Measurements from ENCODE around the gene PVALEF. TPM values are rescaled to one million over a fixed set of nuclear protein-coding genes. Genes with fewer than 3 reads are reported as not detected.
"Not testable (repeated sequence)": the region's sequence is repeated elsewhere in the genome, so short reads cannot be mapped to it uniquely, and the experiment has no call there.

Gene PVALEF
- total RNA-seq, 4 donors from 2014 or later = not detected

DNA sequence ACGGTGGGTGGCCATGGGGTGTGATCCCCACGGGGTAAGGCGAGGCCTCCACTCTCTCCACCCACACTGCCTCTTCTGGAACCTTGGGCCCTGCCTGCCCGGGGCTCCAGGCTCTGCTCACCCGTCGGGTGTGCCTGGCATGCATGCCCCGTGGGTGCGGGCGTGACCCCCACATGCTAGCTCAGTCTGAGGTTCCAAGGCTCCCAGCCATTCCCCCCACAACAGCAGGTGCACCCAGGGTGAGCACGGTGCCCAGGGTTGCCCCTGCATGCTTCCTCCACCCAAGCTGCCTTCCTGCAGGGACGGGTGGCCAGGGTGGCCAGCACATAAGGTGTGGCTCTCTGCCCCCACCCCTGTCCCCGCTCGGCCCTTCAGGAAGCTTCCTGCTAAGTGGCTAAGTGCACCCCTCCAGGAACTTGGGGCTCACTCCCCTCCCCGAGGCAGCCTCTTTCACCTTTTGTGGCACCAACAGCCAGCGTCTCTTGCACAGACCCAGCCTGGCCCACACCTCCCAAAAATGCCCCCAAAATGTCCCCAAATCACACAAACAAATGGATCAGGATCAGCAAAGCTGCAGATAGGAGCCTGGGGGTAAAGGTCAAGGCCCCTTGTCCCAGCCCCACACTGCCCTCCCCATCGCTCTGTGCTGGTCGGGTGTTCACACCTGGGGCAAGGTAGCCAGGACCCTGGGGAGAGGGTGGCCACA lies 21.4 kb upstream of the PVALEF start:
- no peak for DNase-seq
- Histone ChIP-seq H3K27me3 (no peaks in the 10 kb centered on the region), H3K9me3 (no peaks in the 10 kb centered on the region), H3K27ac (no peak overlapping the region), H3K4me3 (replicated peaks in 1 of 3) (no peak overlapping the region), H3K36me3 (no peaks in the 10 kb centered on the region), H3K4me1 (peaks cover 0 to 9% of the 10 kb centered on the region in 2 donors)
- intact Hi-C loops (cut with DNase I) = loop anchor here (5.0 kb wide), 1 partner anchor 93 kb away; the partner anchor contains the start of genes NDUFAF8 and TEPSIN
- no peak for TF ChIP-seq POLR2A (IDR thresholded peaks at IDR 0.05)
- TF ChIP-seq, protein P1, sequence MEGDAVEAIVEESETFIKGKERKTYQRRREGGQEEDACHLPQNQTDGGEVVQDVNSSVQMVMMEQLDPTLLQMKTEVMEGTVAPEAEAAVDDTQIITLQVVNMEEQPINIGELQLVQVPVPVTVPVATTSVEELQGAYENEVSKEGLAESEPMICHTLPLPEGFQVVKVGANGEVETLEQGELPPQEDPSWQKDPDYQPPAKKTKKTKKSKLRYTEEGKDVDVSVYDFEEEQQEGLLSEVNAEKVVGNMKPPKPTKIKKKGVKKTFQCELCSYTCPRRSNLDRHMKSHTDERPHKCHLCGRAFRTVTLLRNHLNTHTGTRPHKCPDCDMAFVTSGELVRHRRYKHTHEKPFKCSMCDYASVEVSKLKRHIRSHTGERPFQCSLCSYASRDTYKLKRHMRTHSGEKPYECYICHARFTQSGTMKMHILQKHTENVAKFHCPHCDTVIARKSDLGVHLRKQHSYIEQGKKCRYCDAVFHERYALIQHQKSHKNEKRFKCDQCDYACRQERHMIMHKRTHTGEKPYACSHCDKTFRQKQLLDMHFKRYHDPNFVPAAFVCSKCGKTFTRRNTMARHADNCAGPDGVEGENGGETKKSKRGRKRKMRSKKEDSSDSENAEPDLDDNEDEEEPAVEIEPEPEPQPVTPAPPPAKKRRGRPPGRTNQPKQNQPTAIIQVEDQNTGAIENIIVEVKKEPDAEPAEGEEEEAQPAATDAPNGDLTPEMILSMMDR (IDR thresholded peaks at IDR 0.05) = no peak
- WGBS, 2 donors = 94% methylated on average over 9 to 16 of the region's 17 CpGs

DNA sequence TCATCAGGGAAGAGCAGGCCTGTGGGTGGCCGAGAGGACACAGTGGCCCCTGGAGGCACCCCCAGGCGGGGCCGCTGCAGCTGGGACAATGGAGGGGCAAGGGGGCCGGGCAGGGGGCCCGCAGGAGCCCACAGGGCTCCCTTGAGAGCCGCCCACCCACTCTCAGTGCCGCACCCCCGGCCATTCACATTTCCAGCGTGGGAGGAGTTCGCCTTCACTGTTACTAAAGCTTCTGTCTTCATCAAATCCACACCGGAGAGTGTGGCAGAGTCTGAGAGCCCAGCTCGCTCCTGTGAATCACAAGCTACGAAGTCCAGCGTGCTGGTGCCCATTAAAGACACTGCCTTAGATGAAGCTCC lies 20.9 kb upstream of the PVALEF start:
- 85 to 90% methylated on average over 9 to 12 of the region's 14 CpGs for WGBS, 2 donors
- no peaks in the 10 kb centered on the region for H3K27me3 ChIP-seq
- H3K4me1 ChIP-seq = peaks cover 0 to 9% of the 10 kb centered on the region in 2 donors
- H3K36me3 ChIP-seq = no peaks in the 10 kb centered on the region
- intact Hi-C loops (cut with DNase I) = loop anchor here (5.0 kb wide), 1 partner anchor 93 kb away; the partner anchor contains the start of genes NDUFAF8 and TEPSIN
- DNase-seq = no peak
- TF ChIP-seq, protein P1 (IDR thresholded peaks at IDR 0.05) = no peak
- TF ChIP-seq POLR2A (IDR thresholded peaks at IDR 0.05) = no peak
- H3K4me3 ChIP-seq (replicated peaks in 1 of 3) = no peak overlapping the region
- H3K9me3 ChIP-seq = no peaks in the 10 kb centered on the region
- H3K27ac ChIP-seq = no peak overlapping the region

DNA sequence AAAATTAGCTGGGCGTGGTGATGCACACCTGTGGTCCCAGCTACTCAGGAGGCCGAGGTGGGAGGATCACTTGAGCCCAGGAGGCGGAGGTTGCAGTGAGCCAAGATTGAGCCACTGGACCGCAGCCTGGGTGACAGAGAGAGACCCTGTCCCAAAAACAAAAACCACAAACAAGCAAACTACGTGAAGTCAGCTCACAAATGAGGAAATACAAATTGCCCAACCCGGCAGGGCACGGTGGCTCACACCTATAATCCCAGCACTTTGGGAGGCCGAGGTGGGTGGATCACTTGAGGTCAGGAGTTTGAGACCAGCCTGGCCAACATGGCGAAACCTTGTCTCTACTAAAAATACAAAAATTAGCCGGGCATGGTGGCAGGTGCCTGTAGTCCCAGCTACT lies 19.1 kb upstream of the PVALEF start:
- H3K27me3 ChIP-seq; H3K36me3 ChIP-seq; H3K9me3 ChIP-seq; H3K27ac ChIP-seq; H3K4me3 ChIP-seq (replicated peaks in 1 of 3); DNase-seq; intact Hi-C loops (cut with DNase I): not testable (repeated sequence)
- WGBS, 2 donors = 85 to 87% methylated on average over 10 of the region's 10 CpGs
- peaks cover 0 to 16% of the 10 kb centered on the region in 2 donors for H3K4me1 ChIP-seq

DNA sequence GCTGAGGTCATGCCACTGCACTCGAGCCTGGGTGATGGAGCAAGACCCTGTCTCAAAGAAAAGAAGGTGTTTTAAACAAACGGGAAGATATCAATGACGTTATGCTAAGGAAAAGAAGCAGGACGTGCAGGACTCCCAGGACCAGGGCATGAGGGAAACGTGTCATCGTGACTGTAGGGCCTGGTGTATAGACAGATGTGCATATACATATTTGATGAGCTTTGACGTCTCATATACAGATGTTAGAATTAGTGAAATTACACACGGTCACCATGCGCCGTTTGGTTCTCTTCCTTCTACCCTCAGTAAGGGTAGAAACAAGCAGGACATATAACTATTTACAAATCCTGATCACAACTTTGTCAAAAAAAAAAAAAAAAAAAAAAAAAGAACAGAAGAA lies 17.6 kb upstream of the PVALEF start:
- H3K9me3 ChIP-seq = no peaks in the 10 kb centered on the region
- WGBS, 2 donors = 84 to 85% methylated on average over 10 of the region's 10 CpGs
- no peak for DNase-seq
- no peaks in the 10 kb centered on the region for H3K36me3 ChIP-seq
- no peaks in the 10 kb centered on the region for H3K27me3 ChIP-seq
- no peak for TF ChIP-seq POLR2A (IDR thresholded peaks at IDR 0.05)
- TF ChIP-seq, protein P1 (IDR thresholded peaks at IDR 0.05) = no peak
- no peak overlapping the region for H3K4me3 ChIP-seq (replicated peaks in 1 of 3)
- H3K27ac ChIP-seq = no peak overlapping the region
- peaks cover 0 to 13% of the 10 kb centered on the region in 2 donors for H3K4me1 ChIP-seq
- intact Hi-C loops (cut with DNase I) = no loop called here

DNA sequence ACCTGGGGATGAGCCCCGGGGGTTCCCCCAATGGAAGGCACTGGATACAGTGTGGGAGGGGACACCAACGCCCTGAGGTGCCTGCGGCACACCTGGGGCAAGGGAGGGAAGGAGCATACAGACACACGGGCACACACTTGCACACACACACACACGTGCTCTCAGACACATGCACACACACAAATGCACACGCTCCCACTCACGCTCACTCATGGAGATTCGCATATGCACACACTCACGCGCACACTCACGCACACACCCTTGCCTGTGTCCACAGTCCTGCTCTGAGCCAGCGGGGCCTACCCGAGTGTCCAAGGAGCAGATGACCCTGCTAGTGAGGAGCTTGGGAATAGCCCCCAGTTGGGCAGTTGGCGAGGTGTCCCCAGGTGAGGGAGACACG lies 16.7 kb upstream of the PVALEF start:
- WGBS, 2 donors = 87 to 90% methylated on average over 13 of the region's 15 CpGs
- H3K27me3 ChIP-seq = no peaks in the 10 kb centered on the region
- intact Hi-C loops (cut with DNase I) = no loop called here
- H3K36me3 ChIP-seq = no peaks in the 10 kb centered on the region
- H3K4me3 ChIP-seq (replicated peaks in 1 of 3) = no peak overlapping the region
- H3K27ac ChIP-seq = no peak overlapping the region
- no peak for DNase-seq
- peaks cover 0 to 10% of the 10 kb centered on the region in 2 donors for H3K4me1 ChIP-seq
- TF ChIP-seq, protein P1 (IDR thresholded peaks at IDR 0.05) = no peak
- TF ChIP-seq POLR2A (IDR thresholded peaks at IDR 0.05) = no peak
- no peaks in the 10 kb centered on the region for H3K9me3 ChIP-seq
